K562 (cell line): Measurements from ENCODE around the gene ABCC6.

Experiments
- CREB1 ChIP-seq, 2 experiments: sonication (generic) in 1 of 2; formaldehyde crosslinking in 1 of 2; IDR thresholded peaks; 2 replicates each; pipeline versions ENCODE4 v1.6.1 to v1.8.0; 2012 to 2022; ENCODE audit warnings: inconsistent platforms in 1 of 2, mild to moderate bottlenecking in 1 of 2, missing genetic modification reagents in 1 of 2, moderate library complexity in 1 of 2
- CTCF ChIP-seq, 3 experiments: IDR thresholded peaks in 2 of 3; conservative IDR thresholded peaks in 1 of 3; 2 replicates each; pipeline ENCODE4 v1.5.1; 2011 to 2012; ENCODE audit warnings: low read length in 3 of 3, mild to moderate bottlenecking in 3 of 3, control low read depth in 2 of 3, improper control_type of control experiment in 1 of 3, inconsistent platforms in 1 of 3, low read depth in 1 of 3, mixed read lengths in 1 of 3, moderate library complexity in 1 of 3; ENCODE audit not compliant: insufficient read depth in 2 of 3
- EP300 ChIP-seq: IDR thresholded peaks from 2 replicates; pipeline ENCODE4 v1.6.1; 2012; ENCODE audit warnings: low read length, improper control_type of control experiment
- KDM1A ChIP-seq, 2 experiments: fragments of 450-650 bp; IDR thresholded peaks; 2 replicates each; pipeline ENCODE4 v1.6.1; 2016; ENCODE audit warnings: mild to moderate bottlenecking in 2 of 2
- MXD1 ChIP-seq: fragments of 250-450 bp; sonication (Bioruptor Pico); IDR thresholded peaks from 2 replicates; pipeline ENCODE4 v1.8.0; 2021; ENCODE audit warnings: borderline replicate concordance, mild to moderate bottlenecking, moderate library complexity; ENCODE audit not compliant: poor library complexity, severe bottlenecking
- POLR2A ChIP-seq: fragments of 450-650 bp; conservative IDR thresholded peaks from 2 replicates; pipeline ENCODE4 v1.6.1; 2016
- RCOR1 ChIP-seq, 2 experiments: IDR thresholded peaks; 2 replicates each; pipeline ENCODE4 v1.6.1; 2012; ENCODE audit warnings: low read depth in 2 of 2, low read length in 2 of 2, borderline replicate concordance in 1 of 2, improper control_type of control experiment in 1 of 2
- SMARCC2 ChIP-seq: fragments of 450-650 bp; IDR thresholded peaks from 2 replicates; pipeline ENCODE4 v1.6.1; 2017; ENCODE audit warnings: antibody characterized with exemption, moderate library complexity, mild to moderate bottlenecking, low read depth
- SRSF3 ChIP-seq: fragments of 200-400 bp; formaldehyde crosslinking; IDR thresholded peaks from 2 replicates; pipeline ENCODE4 v1.6.1; 2016; ENCODE audit warnings: mild to moderate bottlenecking, low read length, moderate library complexity; ENCODE audit not compliant: insufficient read depth
- TCF7L2 ChIP-seq: fragments of 150-350 bp; IDR thresholded peaks from 2 replicates; pipeline ENCODE4 v1.6.1; 2016; ENCODE audit warnings: low read depth, mild to moderate bottlenecking, low read length, moderate library complexity
- ZNF121 ChIP-seq: sonication (generic); formaldehyde crosslinking; conservative IDR thresholded peaks from 2 replicates; pipeline ENCODE4 v1.8.0; 2022; ENCODE audit warnings: missing genetic modification reagents
- TF ChIP-seq, protein P1 (sequence below): sonication (generic); formaldehyde crosslinking; IDR thresholded peaks from 2 replicates; pipeline ENCODE4 v1.8.1; 2023; ENCODE audit warnings: mild to moderate bottlenecking, missing genetic modification reagents

DNA sequence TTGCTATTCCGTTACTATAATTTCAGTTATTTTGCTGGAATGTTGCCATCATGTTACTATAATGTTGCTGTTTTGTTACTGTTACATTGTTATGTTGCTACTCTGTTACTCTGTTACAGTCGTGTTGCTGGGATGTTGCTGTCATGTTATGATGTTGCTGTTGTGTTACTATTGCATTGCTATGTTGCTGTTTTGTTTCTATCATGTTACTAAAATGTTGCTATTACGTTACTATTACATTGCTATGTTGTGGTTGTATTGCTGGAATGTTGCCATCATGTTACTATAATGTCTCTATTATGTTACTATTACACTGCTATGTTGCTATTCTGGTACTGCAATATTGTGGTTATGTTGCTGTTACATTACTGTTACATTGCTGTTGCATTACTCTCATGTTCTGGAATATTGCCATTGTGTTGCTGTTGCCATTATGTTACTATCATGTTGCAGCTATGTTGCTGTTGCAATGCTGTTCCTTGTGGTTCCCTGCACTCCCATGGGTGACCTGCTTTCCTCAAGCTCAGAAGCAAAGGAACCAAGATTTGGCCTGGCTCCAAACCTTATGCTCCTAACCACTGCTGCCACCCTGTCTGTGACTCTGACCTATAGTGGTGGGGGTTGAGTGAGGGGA is 64.4 kb downstream of the ABCC6 start:
- TF ChIP-seq KDM1A (IDR thresholded peaks at IDR 0.05): no peak
- TF ChIP-seq TCF7L2: no peak
- TF ChIP-seq SMARCC2: no peak
- TF ChIP-seq EP300: no peak
- TF ChIP-seq, protein P1, sequence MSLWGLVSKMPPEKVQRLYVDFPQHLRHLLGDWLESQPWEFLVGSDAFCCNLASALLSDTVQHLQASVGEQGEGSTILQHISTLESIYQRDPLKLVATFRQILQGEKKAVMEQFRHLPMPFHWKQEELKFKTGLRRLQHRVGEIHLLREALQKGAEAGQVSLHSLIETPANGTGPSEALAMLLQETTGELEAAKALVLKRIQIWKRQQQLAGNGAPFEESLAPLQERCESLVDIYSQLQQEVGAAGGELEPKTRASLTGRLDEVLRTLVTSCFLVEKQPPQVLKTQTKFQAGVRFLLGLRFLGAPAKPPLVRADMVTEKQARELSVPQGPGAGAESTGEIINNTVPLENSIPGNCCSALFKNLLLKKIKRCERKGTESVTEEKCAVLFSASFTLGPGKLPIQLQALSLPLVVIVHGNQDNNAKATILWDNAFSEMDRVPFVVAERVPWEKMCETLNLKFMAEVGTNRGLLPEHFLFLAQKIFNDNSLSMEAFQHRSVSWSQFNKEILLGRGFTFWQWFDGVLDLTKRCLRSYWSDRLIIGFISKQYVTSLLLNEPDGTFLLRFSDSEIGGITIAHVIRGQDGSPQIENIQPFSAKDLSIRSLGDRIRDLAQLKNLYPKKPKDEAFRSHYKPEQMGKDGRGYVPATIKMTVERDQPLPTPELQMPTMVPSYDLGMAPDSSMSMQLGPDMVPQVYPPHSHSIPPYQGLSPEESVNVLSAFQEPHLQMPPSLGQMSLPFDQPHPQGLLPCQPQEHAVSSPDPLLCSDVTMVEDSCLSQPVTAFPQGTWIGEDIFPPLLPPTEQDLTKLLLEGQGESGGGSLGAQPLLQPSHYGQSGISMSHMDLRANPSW: no peak
- no peak for TF ChIP-seq ZNF121 (CRISPR knock-in tag)
- no peak for TF ChIP-seq CTCF (IDR thresholded peaks at IDR 0.05 in 2 of 3, conservative IDR thresholded peaks at IDR 0.05 in 1 of 3; ENCODE audit: insufficient read depth in 2 of 3, low read depth in 1 of 3, low read length in 3 of 3)
- TF ChIP-seq CREB1 (IDR thresholded peaks at IDR 0.05): no peak
- TF ChIP-seq CREB1 (CRISPR knock-in tag; IDR thresholded peaks at IDR 0.05): no peak
- no peak for TF ChIP-seq SRSF3
- no peak for TF ChIP-seq RCOR1 (IDR thresholded peaks at IDR 0.05; ENCODE audit: borderline replicate concordance in 1 of 2, low read depth in 2 of 2, low read length in 2 of 2)
- TF ChIP-seq MXD1: no peak
- no peak for TF ChIP-seq POLR2A
